ENCODE measurements around the gene RNASEH2B.

GRCh38 chr13:50915565-50915964 is 6.0 kb downstream of the RNASEH2B start:
- TF ChIP-seq, protein P1, sequence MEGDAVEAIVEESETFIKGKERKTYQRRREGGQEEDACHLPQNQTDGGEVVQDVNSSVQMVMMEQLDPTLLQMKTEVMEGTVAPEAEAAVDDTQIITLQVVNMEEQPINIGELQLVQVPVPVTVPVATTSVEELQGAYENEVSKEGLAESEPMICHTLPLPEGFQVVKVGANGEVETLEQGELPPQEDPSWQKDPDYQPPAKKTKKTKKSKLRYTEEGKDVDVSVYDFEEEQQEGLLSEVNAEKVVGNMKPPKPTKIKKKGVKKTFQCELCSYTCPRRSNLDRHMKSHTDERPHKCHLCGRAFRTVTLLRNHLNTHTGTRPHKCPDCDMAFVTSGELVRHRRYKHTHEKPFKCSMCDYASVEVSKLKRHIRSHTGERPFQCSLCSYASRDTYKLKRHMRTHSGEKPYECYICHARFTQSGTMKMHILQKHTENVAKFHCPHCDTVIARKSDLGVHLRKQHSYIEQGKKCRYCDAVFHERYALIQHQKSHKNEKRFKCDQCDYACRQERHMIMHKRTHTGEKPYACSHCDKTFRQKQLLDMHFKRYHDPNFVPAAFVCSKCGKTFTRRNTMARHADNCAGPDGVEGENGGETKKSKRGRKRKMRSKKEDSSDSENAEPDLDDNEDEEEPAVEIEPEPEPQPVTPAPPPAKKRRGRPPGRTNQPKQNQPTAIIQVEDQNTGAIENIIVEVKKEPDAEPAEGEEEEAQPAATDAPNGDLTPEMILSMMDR (IDR thresholded peaks at IDR 0.05) = no peak
- no peak for TF ChIP-seq ZFX (IDR thresholded peaks at IDR 0.05; ENCODE audit: borderline replicate concordance)
